Astrocyte of the cerebellum (primary cell): ENCODE data around the gene DMD.

Experiments
- DNase-seq: peaks from one replicate; pipeline ENCODE4 v3.0.0-alpha.2; 2011; ENCODE audit warnings: low read depth
- H3K4me3 ChIP-seq: 2 replicates; pipeline ENCODE4 v1.5.1; 2011; ENCODE audit warnings: mild to moderate bottlenecking, low read depth, low read length, moderate library complexity
- CTCF ChIP-seq: IDR thresholded peaks from 2 replicates; pipeline ENCODE4 v1.5.1; 2012; ENCODE audit warnings: low read length, low read depth, moderate library complexity, mild to moderate bottlenecking; ENCODE audit errors: missing control alignments
- in situ Hi-C: cut with HindIII; loops from 2 replicates; pipeline ENCODE4 v1.10.0; 2017; ENCODE audit warnings: low sequenced_read_pairs

Gene DMD

GRCh38 chrX:31255310-31256033 is 1955.9 kb downstream of the DMD start:
- H3K4me3 ChIP-seq, result no peak overlapping the region
- TF ChIP-seq CTCF, result no peak
- in situ Hi-C loops, result no loop called here
- DNase-seq, result no peak

GRCh38 chrX:31252133-31252532 is 1959.2 kb downstream of the DMD start:
- in situ Hi-C loops, result no loop called here
- no peak for TF ChIP-seq CTCF
- no peak overlapping the region for H3K4me3 ChIP-seq
- DNase-seq, result no peak

- TF ChIP-seq CTCF, result no peak
- DNase-seq, result no peak
- in situ Hi-C loops, result no loop called here
- no peak overlapping the region for H3K4me3 ChIP-seq
Measured at GRCh38 chrX:31251336-31251735, 1960.0 kb downstream of the DMD start.

GRCh38 chrX:31245714-31246113 is 1965.6 kb downstream of the DMD start:
- no peak overlapping the region for H3K4me3 ChIP-seq
- TF ChIP-seq CTCF, result no peak
- DNase-seq, result no peak
- in situ Hi-C loops, result no loop called here

GRCh38 chrX:31243804-31244203 is 1967.5 kb downstream of the DMD start:
- H3K4me3 ChIP-seq, result no peak overlapping the region
- TF ChIP-seq CTCF, result no peak
- DNase-seq, result no peak
- in situ Hi-C loops, result no loop called here

GRCh38 chrX:31240982-31241381 is 1970.4 kb downstream of the DMD start:
- DNase-seq, result no peak
- H3K4me3 ChIP-seq, result no peak overlapping the region
- no peak for TF ChIP-seq CTCF
- in situ Hi-C loops, result no loop called here
